A673 (cell line): ENCODE measurements around the gene DPM3. TPM values are rescaled to one million over a fixed set of nuclear protein-coding genes. Genes with fewer than 3 reads are reported as not detected.

ENCODE experiments used
- BruUV-seq: library from RNA; stranded (reverse); fragments of 400-500 nt; replicated peaks from 2 replicates; lab custom pipeline; 2021; lab: Mats Ljungman, UMichigan
- CTCF ChIA-PET: fragments of 300-600 bp; sonication (Branson Sonifier 250); formaldehyde crosslinking; loops from one replicate; lab custom pipeline; 2022; ENCODE audit warnings: antibody characterized with exemption; lab: Charles Lee
- POLR2A ChIA-PET: fragments of 300-600 bp; sonication (Branson Sonifier 250); formaldehyde crosslinking; loops from one replicate; lab custom pipeline; 2022; ENCODE audit warnings: antibody characterized with exemption; ENCODE audit not compliant: low non-redundant PET; lab: Charles Lee
- DNase-seq: peaks from one replicate; pipeline ENCODE4 v3.0.0-alpha.2; 2015; ENCODE audit warnings: low spot score
- H3K27ac ChIP-seq: fragments of 200-600 bp; sonication (generic); 2 replicates; pipeline ENCODE4 v1.5.1; 2016; ENCODE audit warnings: mixed run types, low read depth, mild to moderate bottlenecking, mixed read lengths, antibody characterized with exemption, low read length; ENCODE audit not compliant: poor library complexity, severe bottlenecking
- H3K27me3 ChIP-seq: fragments of 200-600 bp; sonication (generic); replicated peaks from 2 replicates; pipeline ENCODE4 v1.6.1; 2017; ENCODE audit warnings: mixed run types, low read depth, mild to moderate bottlenecking, mixed read lengths, antibody characterized with exemption, low read length; ENCODE audit not compliant: insufficient read depth, poor library complexity
- H3K36me3 ChIP-seq: fragments of 200-600 bp; sonication (generic); 2 replicates; pipeline ENCODE4 v1.6.1; 2016; ENCODE audit warnings: mixed run types, mild to moderate bottlenecking, mixed read lengths, antibody characterized with exemption, low read length; ENCODE audit not compliant: insufficient read depth, poor library complexity, severe bottlenecking
- H3K4me1 ChIP-seq: fragments of 200-600 bp; sonication (generic); 2 replicates; pipeline ENCODE4 v1.6.1; 2017; ENCODE audit warnings: mixed run types, mild to moderate bottlenecking, mixed read lengths, antibody characterized with exemption, low read length; ENCODE audit not compliant: insufficient read depth, poor library complexity, severe bottlenecking
- H3K4me3 ChIP-seq: fragments of 200-600 bp; sonication (generic); 2 replicates; pipeline ENCODE4 v1.5.1; 2016; ENCODE audit warnings: low read depth, mixed run types, mild to moderate bottlenecking, mixed read lengths, low read length; ENCODE audit not compliant: poor library complexity, severe bottlenecking
- H3K9me3 ChIP-seq: fragments of 200-600 bp; sonication (generic); 2 replicates; pipeline ENCODE4 v1.6.1; 2016; ENCODE audit warnings: mixed run types, low read depth, mild to moderate bottlenecking, mixed read lengths, antibody characterized with exemption, low read length; ENCODE audit not compliant: poor library complexity, severe bottlenecking
- EZH2 ChIP-seq: fragments of 200-600 bp; sonication (generic); IDR thresholded peaks from 2 replicates; pipeline ENCODE4 v1.6.1; 2017; ENCODE audit warnings: borderline replicate concordance, low read depth, mild to moderate bottlenecking, mixed read lengths, antibody characterized with exemption, low read length; ENCODE audit not compliant: poor library complexity, severe bottlenecking
- intact Hi-C: fragments of 100-400 bp; cut with micrococcal nuclease; formaldehyde crosslinking; loops from one replicate; pipeline ENCODE4 v1.10.0; 2022; ENCODE audit not compliant: unreplicated experiment
- total RNA-seq: library from RNA; stranded (reverse); gene quantifications from 2 replicates; pipeline ENCODE4 v1.2.3, GENCODE V29; 2021
- TF ChIP-seq, protein P1 (sequence below): fragments of 300-800, 200-600 bp; sonication (generic); conservative IDR thresholded peaks from 2 replicates; pipeline ENCODE4 v1.5.1; 2017; ENCODE audit warnings: low read depth, mild to moderate bottlenecking, antibody characterized with exemption, low read length, moderate library complexity, mixed read lengths

DPM3 gene
- total RNA-seq, 1 experiment from 2014 or later, result 34.0 TPM

DNA sequence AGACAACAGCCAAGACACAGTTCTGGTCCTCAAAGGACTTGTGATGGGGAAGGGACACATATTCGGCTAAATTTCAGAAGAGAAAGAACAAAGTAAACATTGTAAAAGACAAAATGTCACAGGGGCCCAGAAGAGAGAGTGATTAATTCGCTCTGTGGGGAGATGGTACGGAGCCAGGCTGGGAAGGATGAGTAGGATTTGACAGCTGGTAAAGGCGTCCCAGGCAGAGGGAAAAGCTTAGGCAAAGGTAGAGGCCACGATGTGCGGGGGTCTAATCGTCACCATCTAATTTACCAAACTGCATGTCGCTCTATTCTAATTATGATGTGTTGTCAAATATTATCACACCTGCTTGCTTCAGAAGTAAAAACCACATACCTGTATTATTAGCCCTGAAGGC lies 29.9 kb downstream of the DPM3 start:
- H3K36me3 ChIP-seq, result no peaks in the 10 kb centered on the region
- no peaks in the 10 kb centered on the region for H3K27me3 ChIP-seq
- no peak overlapping the region for H3K4me3 ChIP-seq
- H3K27ac ChIP-seq, result no peak overlapping the region
- no peak for DNase-seq
- POLR2A ChIA-PET, result no interaction called here
- intact Hi-C loops, result no loop called here
- BruUV-seq, result no TSS peak
- no peaks in the 10 kb centered on the region for H3K9me3 ChIP-seq
- H3K4me1 ChIP-seq, result no peaks in the 10 kb centered on the region
- CTCF ChIA-PET, result no interaction called here
- TF ChIP-seq EZH2, result no peak
- TF ChIP-seq, protein P1, sequence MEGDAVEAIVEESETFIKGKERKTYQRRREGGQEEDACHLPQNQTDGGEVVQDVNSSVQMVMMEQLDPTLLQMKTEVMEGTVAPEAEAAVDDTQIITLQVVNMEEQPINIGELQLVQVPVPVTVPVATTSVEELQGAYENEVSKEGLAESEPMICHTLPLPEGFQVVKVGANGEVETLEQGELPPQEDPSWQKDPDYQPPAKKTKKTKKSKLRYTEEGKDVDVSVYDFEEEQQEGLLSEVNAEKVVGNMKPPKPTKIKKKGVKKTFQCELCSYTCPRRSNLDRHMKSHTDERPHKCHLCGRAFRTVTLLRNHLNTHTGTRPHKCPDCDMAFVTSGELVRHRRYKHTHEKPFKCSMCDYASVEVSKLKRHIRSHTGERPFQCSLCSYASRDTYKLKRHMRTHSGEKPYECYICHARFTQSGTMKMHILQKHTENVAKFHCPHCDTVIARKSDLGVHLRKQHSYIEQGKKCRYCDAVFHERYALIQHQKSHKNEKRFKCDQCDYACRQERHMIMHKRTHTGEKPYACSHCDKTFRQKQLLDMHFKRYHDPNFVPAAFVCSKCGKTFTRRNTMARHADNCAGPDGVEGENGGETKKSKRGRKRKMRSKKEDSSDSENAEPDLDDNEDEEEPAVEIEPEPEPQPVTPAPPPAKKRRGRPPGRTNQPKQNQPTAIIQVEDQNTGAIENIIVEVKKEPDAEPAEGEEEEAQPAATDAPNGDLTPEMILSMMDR, result no peak

DNA sequence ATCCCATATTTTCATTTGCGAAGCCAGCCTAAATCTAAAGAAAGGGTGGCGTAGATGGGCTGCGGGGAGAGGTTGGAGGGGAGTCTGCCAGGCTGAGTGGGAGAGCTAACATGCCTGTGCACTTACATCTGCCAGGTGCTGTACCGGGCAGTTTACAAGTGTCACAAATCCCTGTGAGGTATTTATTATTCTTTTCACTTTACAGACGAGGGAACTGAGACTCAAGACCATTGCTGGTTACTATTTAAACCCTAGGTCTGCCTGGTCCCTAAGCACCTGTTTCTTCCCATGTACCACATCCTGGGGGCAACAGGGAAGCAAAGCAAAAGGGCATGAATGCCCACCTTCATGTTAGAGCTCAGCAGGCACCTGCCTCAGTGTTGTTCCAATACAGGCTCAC lies 32.0 kb downstream of the DPM3 start:
- TF ChIP-seq, protein P1, result no peak
- no peak for TF ChIP-seq EZH2
- Histone ChIP-seq H3K4me3 (no peak overlapping the region), H3K36me3 (no peaks in the 10 kb centered on the region), H3K27ac (no peak overlapping the region), H3K9me3 (no peaks in the 10 kb centered on the region), H3K27me3 (no peaks in the 10 kb centered on the region), H3K4me1 (no peaks in the 10 kb centered on the region)
- intact Hi-C loops, result no loop called here
- no peak for DNase-seq
- ChIA-PET CTCF (no interaction called here), POLR2A (interaction anchor here (0.5 kb wide), 1 partner anchor 269 kb away, joined by 3 read pairs; no protein-coding TSS in a partner anchor)
- BruUV-seq, result no TSS peak

DNA sequence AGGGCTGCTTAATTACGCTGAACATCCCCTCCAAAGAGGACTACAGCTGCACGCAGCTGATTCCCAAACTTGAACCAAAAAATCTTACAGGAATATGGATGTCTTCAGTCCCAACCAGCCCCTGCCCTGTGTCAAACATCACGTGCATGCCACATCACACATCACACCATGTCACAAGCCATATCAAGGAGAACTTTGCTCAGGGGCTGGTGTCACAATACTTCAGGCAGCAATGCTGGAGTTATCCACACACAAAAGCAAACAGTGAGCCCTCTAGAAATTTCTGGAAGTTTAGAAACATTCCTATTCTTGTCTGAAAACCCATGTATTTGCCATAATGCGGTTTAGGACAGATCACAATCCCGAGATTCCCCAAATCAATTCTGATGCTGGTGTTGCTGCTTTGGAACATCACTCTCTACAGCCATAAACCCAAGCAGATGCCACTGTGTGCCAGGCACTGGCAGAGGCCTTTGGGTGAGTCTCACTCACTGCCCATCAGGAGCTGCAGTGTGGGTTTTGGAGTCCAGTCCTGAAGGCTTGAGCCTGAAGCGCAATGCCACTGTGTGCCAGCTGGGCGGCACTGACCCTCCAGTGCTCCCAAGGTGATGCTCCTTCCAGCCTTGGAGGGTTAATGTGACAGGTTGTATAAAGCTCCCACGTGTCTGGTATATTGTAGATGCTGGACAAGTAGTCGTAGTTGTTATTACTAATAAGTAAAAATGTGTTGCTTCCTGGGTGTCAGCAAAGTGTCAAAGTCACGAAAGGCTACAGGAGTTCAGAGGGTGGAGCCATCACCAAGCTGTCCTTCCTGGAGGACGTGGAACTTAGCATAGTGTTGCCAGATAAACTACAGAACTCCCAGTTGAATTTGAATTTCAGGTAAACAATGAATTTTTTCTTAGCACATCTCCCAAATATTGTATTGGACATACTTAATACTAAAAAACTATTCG lies 32.7 kb downstream of the DPM3 start:
- Histone ChIP-seq H3K9me3 (no peaks in the 10 kb centered on the region), H3K27me3 (no peaks in the 10 kb centered on the region), H3K4me3 (no peak overlapping the region), H3K36me3 (no peaks in the 10 kb centered on the region), H3K27ac (no peak overlapping the region), H3K4me1 (no peaks in the 10 kb centered on the region)
- BruUV-seq, result no TSS peak
- no peak for DNase-seq
- ChIA-PET POLR2A (interaction anchor here (0.5 kb wide), 1 partner anchor 268 kb away, joined by 3 read pairs; no protein-coding TSS in a partner anchor), CTCF (no interaction called here)
- TF ChIP-seq, protein P1, result no peak
- TF ChIP-seq EZH2, result no peak
- intact Hi-C loops, result no loop called here
